Lung (tissue), 12 donors: Measurements from ENCODE around the gene MOB3B. TPM values are rescaled to one million over a fixed set of nuclear protein-coding genes. Genes with fewer than 3 reads are reported as not detected.

Experiments used
- ATAC-seq: fragments of 200-7000 bp; cut with Tn5 transposase; one replicate; pipeline ENCODE4 v1.9.1; 2020; ENCODE audit warnings: moderate number of reproducible peaks; ENCODE audit not compliant: insufficient read depth, low FRiP score
- DNase-seq, 3 donors: peaks; one replicate each; pipeline ENCODE4 v3.0.0-alpha.2; 2013 to 2017
- H3K27ac ChIP-seq, 2 donors: one replicate each; pipeline ENCODE4 v1.5.1; 2013; ENCODE audit warnings: mild to moderate bottlenecking in 2 of 2, moderate library complexity in 2 of 2, control low read depth in 1 of 2, inconsistent platforms in 1 of 2, low read depth in 1 of 2, low read length in 1 of 2
- H3K27me3 ChIP-seq, 3 donors: one replicate each; pipeline ENCODE4 v1.5.1; 2013; ENCODE audit warnings: low read length in 2 of 3; ENCODE audit not compliant: control insufficient read depth in 3 of 3, insufficient read depth in 3 of 3
- H3K36me3 ChIP-seq, 4 donors: one replicate each; pipeline ENCODE4 v1.5.1; 2013; ENCODE audit warnings: low read length in 4 of 4, mild to moderate bottlenecking in 1 of 4, moderate library complexity in 1 of 4; ENCODE audit not compliant: control insufficient read depth in 4 of 4, insufficient read depth in 4 of 4
- H3K4me1 ChIP-seq, 5 donors: one replicate each; pipeline ENCODE4 v1.5.1; 2013; ENCODE audit warnings: low read length in 5 of 5, mild to moderate bottlenecking in 2 of 5, moderate library complexity in 1 of 5; ENCODE audit not compliant: control insufficient read depth in 5 of 5, insufficient read depth in 5 of 5
- H3K4me3 ChIP-seq: one replicate; pipeline ENCODE4 v1.5.1; 2013; ENCODE audit warnings: mild to moderate bottlenecking, control low read depth, moderate library complexity
- H3K9ac ChIP-seq, 2 donors: one replicate each; pipeline ENCODE4 v1.5.1; 2013; ENCODE audit warnings: low read length in 2 of 2, control low read depth in 1 of 2; ENCODE audit not compliant: insufficient read depth in 1 of 2
- H3K9me3 ChIP-seq, 4 donors: one replicate each; pipeline ENCODE4 v1.5.1; 2013; ENCODE audit warnings: low read length in 3 of 4, mild to moderate bottlenecking in 1 of 4, moderate library complexity in 1 of 4; ENCODE audit not compliant: control insufficient read depth in 4 of 4, insufficient read depth in 3 of 4
- WGBS, 2 donors: extraction: QIAGEN DNeasy Blood & Tissue Kit; methylation state at CpG; one replicate each; pipeline ENCODE4 v1.1.7; 2013; 5-methylcytosine and 5-hydroxymethylcytosine counted together
- polyA plus RNA-seq, 2 donors: library from polyadenylated mRNA; stranded (reverse); fragments of 200-250 nt; gene quantifications; one replicate each; pipeline ENCODE4 v1.2.1, GENCODE V29; 2013
- total RNA-seq, 2 donors: library from RNA; depleted of rRNA in 1 of 2; stranded (reverse); fragments of >200 nt in 1 of 2; gene quantifications; one replicate each; pipeline ENCODE4 v1.2.1, GENCODE V29; 2014 to 2021
- TF ChIP-seq, protein P1 (sequence below): IDR thresholded peaks from 2 replicates; pipeline ENCODE4 v1.5.1; 2012; ENCODE audit warnings: mild to moderate bottlenecking; ENCODE audit errors: control extremely low read depth, extremely low read depth
- donor health status: control.
- donor health status: control.
- donor health status: Bipolar disorder and iron deficiency.
- donor health status: healthy.
- donor health status: DM: yes; HTN: yes; CAD: no.

MOB3B gene
- total and polyA plus RNA-seq, 4 donors = 1.6 to 12.9 (median 6.4) TPM

DNA sequence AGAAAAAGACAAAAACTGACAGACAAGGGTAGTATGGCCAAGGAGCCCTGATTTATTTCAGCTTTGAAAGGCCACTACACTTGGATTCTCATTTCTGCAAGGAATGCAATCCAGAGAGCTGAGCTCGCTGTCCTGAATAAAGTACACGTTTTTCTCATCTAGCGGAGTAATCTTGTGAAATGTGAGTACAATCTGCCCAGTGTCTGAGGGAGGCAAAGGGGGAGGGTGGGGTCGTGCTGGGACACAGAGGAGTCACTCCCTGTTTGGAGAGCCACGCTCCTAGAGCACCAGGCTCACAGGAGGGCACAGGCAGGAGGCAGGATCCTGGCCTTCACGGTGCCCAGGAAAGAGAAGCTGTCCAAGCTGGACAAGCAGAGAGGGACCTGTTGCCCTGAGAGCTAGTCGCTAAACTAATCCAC lies 56.5 kb downstream of the MOB3B start:
- 55 to 63% methylated on average over 7 of the region's 7 CpGs for WGBS, 2 donors
- peak; percentile 56 to 83 (median 71) for DNase-seq
- H3K9ac ChIP-seq = no peak overlapping the region
- H3K27me3 ChIP-seq = no peaks in the 10 kb centered on the region
- no peak overlapping the region for H3K4me3 ChIP-seq
- ATAC-seq = peak; percentile 45
- H3K27ac ChIP-seq = peak overlapping the region in 1 of 2 donors; percentile 59
- no peaks in the 10 kb centered on the region for H3K9me3 ChIP-seq
- H3K36me3 ChIP-seq = no peaks in the 10 kb centered on the region
- TF ChIP-seq, protein P1, sequence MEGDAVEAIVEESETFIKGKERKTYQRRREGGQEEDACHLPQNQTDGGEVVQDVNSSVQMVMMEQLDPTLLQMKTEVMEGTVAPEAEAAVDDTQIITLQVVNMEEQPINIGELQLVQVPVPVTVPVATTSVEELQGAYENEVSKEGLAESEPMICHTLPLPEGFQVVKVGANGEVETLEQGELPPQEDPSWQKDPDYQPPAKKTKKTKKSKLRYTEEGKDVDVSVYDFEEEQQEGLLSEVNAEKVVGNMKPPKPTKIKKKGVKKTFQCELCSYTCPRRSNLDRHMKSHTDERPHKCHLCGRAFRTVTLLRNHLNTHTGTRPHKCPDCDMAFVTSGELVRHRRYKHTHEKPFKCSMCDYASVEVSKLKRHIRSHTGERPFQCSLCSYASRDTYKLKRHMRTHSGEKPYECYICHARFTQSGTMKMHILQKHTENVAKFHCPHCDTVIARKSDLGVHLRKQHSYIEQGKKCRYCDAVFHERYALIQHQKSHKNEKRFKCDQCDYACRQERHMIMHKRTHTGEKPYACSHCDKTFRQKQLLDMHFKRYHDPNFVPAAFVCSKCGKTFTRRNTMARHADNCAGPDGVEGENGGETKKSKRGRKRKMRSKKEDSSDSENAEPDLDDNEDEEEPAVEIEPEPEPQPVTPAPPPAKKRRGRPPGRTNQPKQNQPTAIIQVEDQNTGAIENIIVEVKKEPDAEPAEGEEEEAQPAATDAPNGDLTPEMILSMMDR = no peak
- H3K4me1 ChIP-seq = peaks cover 4 to 40% (median 23%) of the 10 kb centered on the region in 5 donors

DNA sequence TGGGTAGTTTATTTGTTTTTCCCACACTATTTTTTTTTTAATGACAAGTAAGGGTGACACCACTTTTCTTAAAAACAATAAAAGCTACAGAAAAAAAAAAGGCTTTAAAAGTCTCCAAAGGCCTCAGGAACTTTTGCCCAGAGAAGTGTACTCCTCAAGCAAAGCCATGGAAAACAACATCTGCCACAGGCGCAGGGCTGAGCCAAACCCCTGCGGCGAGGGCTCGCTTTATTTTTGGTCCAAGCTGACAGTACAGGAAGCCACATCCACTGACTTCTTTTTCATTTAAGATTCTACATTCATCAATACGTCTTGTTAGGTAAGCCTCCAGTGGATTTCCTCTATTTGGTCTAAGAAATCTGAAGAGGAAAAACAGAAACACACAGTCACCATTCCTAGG lies 57.4 kb downstream of the MOB3B start:
- H3K27me3 ChIP-seq = no peaks in the 10 kb centered on the region
- ATAC-seq = no peak
- H3K36me3 ChIP-seq = no peaks in the 10 kb centered on the region
- peaks cover 4 to 40% (median 23%) of the 10 kb centered on the region in 5 donors for H3K4me1 ChIP-seq
- 28 to 47% methylated on average over 5 of the region's 5 CpGs for WGBS, 2 donors
- DNase-seq = no peak
- H3K9ac ChIP-seq = no peak overlapping the region
- TF ChIP-seq, protein P1 = no peak
- H3K9me3 ChIP-seq = no peaks in the 10 kb centered on the region
- H3K27ac ChIP-seq = no peak overlapping the region
- H3K4me3 ChIP-seq = no peak overlapping the region

DNA sequence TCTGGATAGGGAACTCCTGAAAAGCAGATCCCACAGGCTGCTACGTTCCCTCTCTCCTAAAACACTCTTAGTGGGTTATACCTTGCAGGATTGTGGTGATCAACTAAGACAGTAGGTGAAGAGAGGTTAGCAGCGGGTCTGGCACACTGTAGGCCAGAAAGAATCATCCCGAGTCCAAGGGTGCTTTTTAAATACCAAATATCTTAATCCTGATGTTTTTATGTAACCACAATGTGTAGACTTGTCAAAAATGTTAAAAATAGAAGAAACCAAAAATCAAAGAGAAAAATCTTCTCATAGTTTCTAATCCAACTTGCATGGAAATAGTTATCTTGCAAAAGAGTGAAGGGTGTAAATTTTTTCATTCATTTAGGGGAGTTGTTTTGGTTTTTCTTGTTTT lies 57.8 kb downstream of the MOB3B start:
- Histone ChIP-seq H3K27me3 (no peaks in the 10 kb centered on the region), H3K4me1 (peaks cover 4 to 40% (median 23%) of the 10 kb centered on the region in 5 donors), H3K27ac (no peak overlapping the region), H3K36me3 (no peaks in the 10 kb centered on the region), H3K9me3 (no peaks in the 10 kb centered on the region), H3K4me3 (no peak overlapping the region), H3K9ac (no peak overlapping the region)
- 78 to 87% methylated on average over 3 of the region's 3 CpGs for whole genome bisulfite sequencing, 2 donors
- no peak for DNase-seq
- no peak for ATAC-seq
- TF ChIP-seq, protein P1 = no peak

DNA sequence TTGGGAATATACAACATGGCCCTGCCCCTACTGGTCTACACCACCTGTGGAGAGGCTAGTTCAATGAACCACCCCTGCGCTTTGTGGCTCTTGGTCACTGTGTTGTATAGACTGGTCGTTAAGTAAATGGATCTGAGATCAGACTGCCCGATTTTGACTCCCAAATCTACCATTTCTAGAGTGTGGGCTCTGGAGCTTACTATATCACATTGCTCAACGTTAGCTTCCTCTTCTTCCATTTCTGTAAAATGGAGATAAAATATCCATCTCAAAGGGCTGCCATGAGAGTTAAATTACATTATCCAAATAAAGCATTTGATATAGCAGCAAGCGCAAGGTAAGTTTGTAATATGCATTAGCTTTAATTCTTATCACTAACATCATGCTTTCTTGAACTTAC lies 58.2 kb downstream of the MOB3B start:
- H3K4me3 ChIP-seq = no peak overlapping the region
- no peaks in the 10 kb centered on the region for H3K9me3 ChIP-seq
- H3K4me1 ChIP-seq = peaks cover 4 to 40% (median 23%) of the 10 kb centered on the region in 5 donors
- H3K36me3 ChIP-seq = no peaks in the 10 kb centered on the region
- DNase-seq = no peak
- WGBS, 2 donors = 72 to 77% methylated on average over 5 of the region's 5 CpGs
- no peaks in the 10 kb centered on the region for H3K27me3 ChIP-seq
- no peak overlapping the region for H3K9ac ChIP-seq
- no peak for ATAC-seq
- TF ChIP-seq, protein P1 = no peak
- no peak overlapping the region for H3K27ac ChIP-seq
